PC-3 (cell line): ENCODE results near the gene LRCH4.
"Not testable (repeated sequence)": the region's sequence is repeated elsewhere in the genome, so short reads cannot be mapped to it uniquely, and the experiment has no call there.

ENCODE experiments used
- EZH2 ChIP-seq: fragments of 300-600 bp; sonication (generic); IDR thresholded peaks from one replicate; pipeline ENCODE4 v1.6.1; 2017; ENCODE audit warnings: antibody characterized with exemption, mild to moderate bottlenecking, low read length; ENCODE audit not compliant: unreplicated experiment
- EZH2phosphoT487 ChIP-seq: fragments of 300-600 bp; sonication (generic); IDR thresholded peaks from 2 replicates; pipeline ENCODE4 v1.6.1; 2018; ENCODE audit warnings: mild to moderate bottlenecking, antibody characterized with exemption, low read length, borderline replicate concordance
- TF ChIP-seq, protein P1 (sequence below): fragments of 300-600 bp; sonication (generic); conservative IDR thresholded peaks from 2 replicates; pipeline ENCODE4 v1.5.1; 2017; ENCODE audit warnings: antibody characterized with exemption, low read depth, mild to moderate bottlenecking, low read length

DNA sequence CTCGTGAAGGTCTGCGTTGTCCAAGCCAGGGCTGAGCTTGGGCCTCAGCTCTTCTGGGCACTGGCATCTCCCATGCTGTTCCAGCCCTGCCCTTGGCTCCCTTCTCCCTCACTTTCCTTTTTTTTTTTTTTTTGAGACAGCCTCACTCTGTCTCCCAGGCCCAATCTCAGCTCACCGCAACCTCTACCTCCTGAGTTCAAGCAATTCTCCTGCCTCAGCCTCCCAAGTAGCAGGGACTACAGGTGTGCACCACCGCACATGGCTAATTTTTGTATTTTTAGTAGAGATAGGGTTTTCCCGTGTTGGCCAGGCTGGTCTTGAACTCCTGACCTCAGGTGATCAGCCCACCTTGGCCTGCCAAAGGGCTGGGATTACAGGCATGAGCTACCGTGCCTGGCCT lies 21.5 kb downstream of the LRCH4 start:
- TF ChIP-seq, protein P1, sequence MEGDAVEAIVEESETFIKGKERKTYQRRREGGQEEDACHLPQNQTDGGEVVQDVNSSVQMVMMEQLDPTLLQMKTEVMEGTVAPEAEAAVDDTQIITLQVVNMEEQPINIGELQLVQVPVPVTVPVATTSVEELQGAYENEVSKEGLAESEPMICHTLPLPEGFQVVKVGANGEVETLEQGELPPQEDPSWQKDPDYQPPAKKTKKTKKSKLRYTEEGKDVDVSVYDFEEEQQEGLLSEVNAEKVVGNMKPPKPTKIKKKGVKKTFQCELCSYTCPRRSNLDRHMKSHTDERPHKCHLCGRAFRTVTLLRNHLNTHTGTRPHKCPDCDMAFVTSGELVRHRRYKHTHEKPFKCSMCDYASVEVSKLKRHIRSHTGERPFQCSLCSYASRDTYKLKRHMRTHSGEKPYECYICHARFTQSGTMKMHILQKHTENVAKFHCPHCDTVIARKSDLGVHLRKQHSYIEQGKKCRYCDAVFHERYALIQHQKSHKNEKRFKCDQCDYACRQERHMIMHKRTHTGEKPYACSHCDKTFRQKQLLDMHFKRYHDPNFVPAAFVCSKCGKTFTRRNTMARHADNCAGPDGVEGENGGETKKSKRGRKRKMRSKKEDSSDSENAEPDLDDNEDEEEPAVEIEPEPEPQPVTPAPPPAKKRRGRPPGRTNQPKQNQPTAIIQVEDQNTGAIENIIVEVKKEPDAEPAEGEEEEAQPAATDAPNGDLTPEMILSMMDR: not testable (repeated sequence)
- TF ChIP-seq EZH2phosphoT487, EZH2: not testable (repeated sequence)
